H1 (cell line): Measurements from ENCODE around the gene SMYD3. TPM values are rescaled to one million over a fixed set of nuclear protein-coding genes. Genes with fewer than 3 reads are reported as not detected.

Source experiments
- CTCF ChIA-PET: fragments of 300-600 bp; sonication (Branson Sonifier 250); formaldehyde crosslinking; loops from one replicate; lab custom pipeline; 2021; ENCODE audit not compliant: partially characterized antibody; lab: Charles Lee
- POLR2A ChIA-PET: fragments of 300-600 bp; sonication (Branson Sonifier 250); formaldehyde crosslinking; loops from one replicate; lab custom pipeline; 2021; ENCODE audit warnings: inconsistent platforms; ENCODE audit not compliant: partially characterized antibody; lab: Charles Lee
- DNase-seq, 2 experiments: peaks; one replicate each; pipeline versions ENCODE4 v3.0.0 to v3.0.0-alpha.2; 2010 to 2022; ENCODE audit warnings: low spot score in 2 of 2, low read depth in 1 of 2, mixed read lengths in 1 of 2
- FAIRE-seq: peaks from 2 replicates; lab custom pipeline; 2011; peaks lifted over from hg19 to GRCh38; lab: Jason Lieb, UNC
- H2AFZ ChIP-seq: 2 replicates; pipeline ENCODE4 v1.8.1; 2012; ENCODE audit warnings: low read length, inconsistent platforms
- H2AK5ac ChIP-seq: 2 replicates; pipeline ENCODE4 v1.6.1; 2013; ENCODE audit warnings: low read depth, low read length
- H2BK120ac ChIP-seq: replicated peaks from 2 replicates; pipeline ENCODE3; 2013; ENCODE audit warnings: low read depth, low read length, inconsistent platforms
- H2BK12ac ChIP-seq: 2 replicates; pipeline ENCODE4 v1.6.1; 2013; ENCODE audit warnings: low read depth, low read length
- H2BK15ac ChIP-seq: 2 replicates; pipeline ENCODE4 v1.6.1; 2013; ENCODE audit warnings: low read length
- H2BK20ac ChIP-seq: 2 replicates; pipeline ENCODE4 v1.6.1; 2013; ENCODE audit warnings: low read length
- H2BK5ac ChIP-seq: 2 replicates; pipeline ENCODE4 v1.6.1; 2013; ENCODE audit warnings: low read depth, low read length
- H3K14ac ChIP-seq: 2 replicates; pipeline ENCODE4 v1.6.1; 2013; ENCODE audit warnings: inconsistent platforms; ENCODE audit not compliant: insufficient read length
- H3K18ac ChIP-seq: 2 replicates; pipeline ENCODE4 v1.6.1; 2013; ENCODE audit warnings: low read length; ENCODE audit errors: extremely low read depth
- H3K23ac ChIP-seq: 2 replicates; pipeline ENCODE4 v1.6.1; 2013; ENCODE audit warnings: inconsistent platforms; ENCODE audit not compliant: insufficient read length
- H3K23me2 ChIP-seq: 2 replicates; pipeline ENCODE4 v1.6.1; 2013; ENCODE audit warnings: low read depth, low read length
- H3K27ac ChIP-seq: 2 replicates; pipeline ENCODE4 v1.6.1; 2011; ENCODE audit warnings: low read depth, low read length, inconsistent platforms
- H3K27me3 ChIP-seq, 4 experiments: replicated peaks in 1 of 4; 1 replicate in 1 of 4; 2 replicates in 3 of 4; pipeline versions ENCODE4 v1.6.1 to v1.8.1; 2011 to 2013; ENCODE audit warnings: low read length in 3 of 4, mild to moderate bottlenecking in 3 of 4, inconsistent platforms in 2 of 4, mixed read lengths in 2 of 4, moderate library complexity in 1 of 4; ENCODE audit not compliant: control insufficient read depth in 3 of 4, insufficient read depth in 3 of 4; ENCODE audit errors: extremely low read depth in 1 of 4
- H3K36me3 ChIP-seq, 4 experiments: 2 replicates each; pipeline versions ENCODE4 v1.6.1 to v1.8.1; 2011 to 2013; ENCODE audit warnings: mild to moderate bottlenecking in 4 of 4, low read length in 3 of 4, moderate library complexity in 2 of 4, control low read depth in 1 of 4, inconsistent platforms in 1 of 4; ENCODE audit not compliant: insufficient read depth in 4 of 4, control insufficient read depth in 2 of 4
- H3K4ac ChIP-seq: replicated peaks from 2 replicates; pipeline ENCODE3; 2013; ENCODE audit warnings: low read length, low read depth, mixed read lengths, inconsistent platforms; ENCODE audit not compliant: insufficient read length
- H3K4me1 ChIP-seq, 4 experiments: replicated peaks in 1 of 4; 1 replicate in 1 of 4; 2 replicates in 3 of 4; pipeline versions ENCODE4 v1.6.1 to v1.8.1; 2011 to 2013; ENCODE audit warnings: low read length in 3 of 4, inconsistent platforms in 2 of 4, mixed read lengths in 1 of 4; ENCODE audit not compliant: insufficient read depth in 4 of 4, control insufficient read depth in 3 of 4
- H3K4me2 ChIP-seq, 2 experiments: 2 replicates each; pipeline versions ENCODE4 v1.6.1 to v1.8.1; 2011 to 2013; ENCODE audit warnings: low read depth in 2 of 2, low read length in 2 of 2, control low read depth in 1 of 2, inconsistent platforms in 1 of 2, mild to moderate bottlenecking in 1 of 2; ENCODE audit not compliant: insufficient read depth in 1 of 2
- H3K4me3 ChIP-seq, 4 experiments: fragments of 200-600, 300-600 bp in 1 of 4; sonication (generic), shearing (Covaris generic), sonication (Bioruptor Twin) in 1 of 4; 2 replicates each; pipeline versions ENCODE4 v1.5.1 to v1.8.1; 2011 to 2016; ENCODE audit warnings: low read length in 4 of 4, low read depth in 3 of 4, control low read depth in 2 of 4, inconsistent platforms in 2 of 4, mild to moderate bottlenecking in 2 of 4, mixed read lengths in 1 of 4, moderate library complexity in 1 of 4; ENCODE audit not compliant: insufficient read depth in 2 of 4; ENCODE audit errors: extremely low read depth in 1 of 4
- H3K56ac ChIP-seq: replicated peaks from 2 replicates; pipeline ENCODE3; 2013; ENCODE audit warnings: low read depth, mild to moderate bottlenecking, mixed read lengths, low read length, inconsistent platforms; ENCODE audit not compliant: insufficient read length
- H3K79me1 ChIP-seq: 2 replicates; pipeline ENCODE4 v1.6.1; 2013; ENCODE audit warnings: low read depth, low read length, control low read depth
- H3K79me2 ChIP-seq, 2 experiments: 2 replicates each; pipeline versions ENCODE4 v1.6.1 to v1.8.1; 2012 to 2013; ENCODE audit warnings: low read length in 2 of 2, mild to moderate bottlenecking in 2 of 2, inconsistent platforms in 1 of 2; ENCODE audit not compliant: insufficient read depth in 2 of 2, control insufficient read depth in 1 of 2
- H3K9ac ChIP-seq, 4 experiments: replicated peaks in 1 of 4; 1 replicate in 1 of 4; 2 replicates in 3 of 4; pipeline versions ENCODE4 v1.6.1 to v1.8.1; 2011 to 2013; ENCODE audit warnings: low read depth in 3 of 4, low read length in 3 of 4, control low read depth in 2 of 4, mild to moderate bottlenecking in 2 of 4, moderate library complexity in 2 of 4, inconsistent platforms in 1 of 4; ENCODE audit errors: extremely low read depth in 1 of 4
- H3K9me3 ChIP-seq, 2 experiments: 2 replicates each; pipeline versions ENCODE4 v1.6.1 to v1.8.1; 2012 to 2013; ENCODE audit warnings: mild to moderate bottlenecking in 2 of 2, moderate library complexity in 2 of 2, control low read depth in 1 of 2, inconsistent platforms in 1 of 2, low read depth in 1 of 2, low read length in 1 of 2, mixed read lengths in 1 of 2; ENCODE audit not compliant: insufficient read depth in 2 of 2
- H4K20me1 ChIP-seq, 2 experiments: replicated peaks in 1 of 2; 2 replicates each; pipeline versions ENCODE3 to v1.8.1; 2011 to 2013; ENCODE audit warnings: inconsistent platforms in 2 of 2, low read length in 2 of 2, mild to moderate bottlenecking in 1 of 2; ENCODE audit not compliant: insufficient read depth in 2 of 2, control insufficient read depth in 1 of 2
- H4K5ac ChIP-seq: 2 replicates; pipeline ENCODE4 v1.6.1; 2013; ENCODE audit warnings: low read length, low read depth, mixed read lengths, inconsistent platforms; ENCODE audit not compliant: insufficient read length
- H4K8ac ChIP-seq: 2 replicates; pipeline ENCODE4 v1.8.0; 2013; ENCODE audit warnings: mild to moderate bottlenecking, moderate library complexity, low read length, inconsistent platforms; ENCODE audit not compliant: insufficient read depth; ENCODE audit errors: extremely low read depth
- H4K91ac ChIP-seq: replicated peaks from 2 replicates; pipeline ENCODE3; 2013; ENCODE audit warnings: low read length, mixed read lengths, inconsistent platforms; ENCODE audit not compliant: insufficient read length
- ATF2 ChIP-seq: IDR thresholded peaks from 2 replicates; pipeline ENCODE4 v1.6.1; 2012; ENCODE audit warnings: low read length, inconsistent platforms
- ATF3 ChIP-seq: IDR thresholded peaks from 2 replicates; pipeline ENCODE4 v1.6.1; 2011; ENCODE audit warnings: low read depth, mild to moderate bottlenecking, low read length; ENCODE audit not compliant: insufficient read depth
- BCL11A ChIP-seq, 2 experiments: IDR thresholded peaks; one replicate each; pipeline ENCODE4 v1.6.1; 2011; ENCODE audit warnings: low read depth in 2 of 2, low read length in 2 of 2, mild to moderate bottlenecking in 2 of 2
- CBX5 ChIP-seq: fragments of 300-800, 300-1000 bp; sonication (generic); IDR thresholded peaks from 2 replicates; pipeline ENCODE4 v1.7.1; 2016; ENCODE audit warnings: antibody characterized with exemption, low read length, low read depth
- CEBPB ChIP-seq: IDR thresholded peaks from 2 replicates; pipeline ENCODE4 v1.6.1; 2012; ENCODE audit warnings: low read depth, low read length
- KDM1A ChIP-seq: fragments of 200-600, 300-600 bp; sonication (generic); IDR thresholded peaks from 2 replicates; pipeline ENCODE4 v1.7.1; 2016; ENCODE audit warnings: mild to moderate bottlenecking, low read length, borderline replicate concordance
- NRF1 ChIP-seq: IDR thresholded peaks from 2 replicates; pipeline ENCODE4 v1.6.1; 2011; ENCODE audit warnings: mild to moderate bottlenecking, low read depth, low read length, improper control_type of control experiment
- RBBP5 ChIP-seq: IDR thresholded peaks from 2 replicates; pipeline ENCODE4 v1.7.1; 2012; ENCODE audit warnings: low read depth, mild to moderate bottlenecking, inconsistent platforms, low read length, moderate library complexity, borderline replicate concordance
- SP4 ChIP-seq: IDR thresholded peaks from 2 replicates; pipeline ENCODE4 v1.6.1; 2012; ENCODE audit warnings: low read length, inconsistent platforms
- SRF ChIP-seq: IDR thresholded peaks from 2 replicates; pipeline ENCODE4 v1.6.1; 2011; ENCODE audit warnings: mild to moderate bottlenecking, low read depth, low read length, moderate library complexity
- YY1 ChIP-seq: IDR thresholded peaks from 2 replicates; pipeline ENCODE4 v1.6.1; 2011; ENCODE audit warnings: low read depth, mild to moderate bottlenecking, low read length
- WGBS, 2 experiments: shearing (Covaris generic) in 1 of 2; methylation state at CpG; one replicate each; pipeline versions ENCODE4 v1.1.6 to v1.1.7; 2013 to 2015; ENCODE audit warnings: low lambda C conversion rate in 2 of 2, mixed read lengths in 2 of 2, inconsistent platforms in 1 of 2, low coverage in 1 of 2, missing lambda C conversion rate in 1 of 2; ENCODE audit not compliant: insufficient replicate concordance in 2 of 2, insufficient coverage in 1 of 2, insufficient read length in 1 of 2; ENCODE audit errors: extremely low coverage in 1 of 2, missing lambda C conversion rate in 1 of 2; 5-methylcytosine and 5-hydroxymethylcytosine counted together
- polyA plus RNA-seq, 7 experiments: library from polyadenylated mRNA; depleted of rRNA in 3 of 7; stranded (reverse) in 5 of 7; unstranded in 2 of 7; fragments of >200 nt in 5 of 7; fragments of 200-250 nt in 2 of 7; gene quantifications; 1 replicate in 5 of 7; 2 replicates in 1 of 7; 4 replicates in 1 of 7; pipeline versions ENCODE4 v1.2.1 to v1.2.3, GENCODE V29; 2011 to 2013; ENCODE audit warnings: missing spikeins in 2 of 7, mixed read lengths in 2 of 7
- total RNA-seq: library from RNA; stranded (reverse); fragmentation: NEBNext Ultra II Directional; extraction: Animal tissue kit (Norgen Biotek cat#: 25700); gene quantifications from 2 replicates; pipeline ENCODE4 v1.2.1, GENCODE V29; 2021

The SMYD3 gene
- total and polyA plus RNA-seq, 2 of the 8 experiments (the other 6 are each of a cell fraction or from before 2014, with no cell fraction given): 17.3 to 25.4 TPM

GRCh38 chr1:245979589-245979988 lies 527.5 kb downstream of the SMYD3 start:
- no peak for DNase-seq
- Histone ChIP-seq H4K91ac (no peak overlapping the region), H3K18ac (no peak overlapping the region), H3K27ac (no peak overlapping the region), H4K20me1 (no peaks in the 10 kb centered on the region), H3K79me2 (no peaks in the 10 kb centered on the region), H3K23ac (no peak overlapping the region), H2AK5ac (no peak overlapping the region), H3K23me2 (no peaks in the 10 kb centered on the region; the same call in 1 of the 2 replicates), H2BK5ac (no peak overlapping the region), H3K27me3 (no peaks in the 10 kb centered on the region), H3K56ac (no peak overlapping the region), H4K8ac (no peak overlapping the region), H2BK20ac (no peak overlapping the region), H3K9ac (no peak overlapping the region), H3K4ac (no peak overlapping the region), H2AFZ (no peak overlapping the region), H2BK120ac (no peak overlapping the region), H3K4me2 (no peak overlapping the region), H3K79me1 (no peaks in the 10 kb centered on the region), H3K4me1 (no peaks in the 10 kb centered on the region), H3K9me3 (no peaks in the 10 kb centered on the region), H3K36me3 (no peaks in the 10 kb centered on the region), H2BK12ac (no peak overlapping the region), H2BK15ac (no peak overlapping the region), H4K5ac (no peak overlapping the region), H3K4me3 (no peak overlapping the region), H3K14ac (no peak overlapping the region)
- CTCF ChIA-PET: interaction anchor here (1.0 kb wide), 1 partner anchor 24 kb away, joined by 3 read pairs; no protein-coding TSS in a partner anchor
- FAIRE-seq: no peak
- POLR2A ChIA-PET: no interaction called here
- 95% methylated on average over 9 of the region's 9 CpGs; no CpG with 5 or more reads in 1 of the 2 experiments for WGBS, 2 experiments
- TF ChIP-seq NRF1 (no peak), YY1 (no peak), ATF3 (no peak), SP4 (no peak), RBBP5 (no peak), CBX5 (no peak), SRF (no peak), KDM1A (no peak), ATF2 (no peak), CEBPB (no peak), BCL11A (IDR thresholded peaks at IDR 0.05; ENCODE audit: low read depth in 2 of 2, low read length in 2 of 2) (no peak)
